Activated naive CD4-positive, alpha-beta T cell (primary cell): Measurements from ENCODE around the gene PACSIN2.
A peak's percentile ranks its signal among the peaks of the same experiment; 100 is the strongest.

Experiments used
- DNase-seq, 4 experiments: peaks; one replicate each; lab custom pipeline; 2025; lab: John Stamatoyannopoulos, UW

Gene PACSIN2

DNA sequence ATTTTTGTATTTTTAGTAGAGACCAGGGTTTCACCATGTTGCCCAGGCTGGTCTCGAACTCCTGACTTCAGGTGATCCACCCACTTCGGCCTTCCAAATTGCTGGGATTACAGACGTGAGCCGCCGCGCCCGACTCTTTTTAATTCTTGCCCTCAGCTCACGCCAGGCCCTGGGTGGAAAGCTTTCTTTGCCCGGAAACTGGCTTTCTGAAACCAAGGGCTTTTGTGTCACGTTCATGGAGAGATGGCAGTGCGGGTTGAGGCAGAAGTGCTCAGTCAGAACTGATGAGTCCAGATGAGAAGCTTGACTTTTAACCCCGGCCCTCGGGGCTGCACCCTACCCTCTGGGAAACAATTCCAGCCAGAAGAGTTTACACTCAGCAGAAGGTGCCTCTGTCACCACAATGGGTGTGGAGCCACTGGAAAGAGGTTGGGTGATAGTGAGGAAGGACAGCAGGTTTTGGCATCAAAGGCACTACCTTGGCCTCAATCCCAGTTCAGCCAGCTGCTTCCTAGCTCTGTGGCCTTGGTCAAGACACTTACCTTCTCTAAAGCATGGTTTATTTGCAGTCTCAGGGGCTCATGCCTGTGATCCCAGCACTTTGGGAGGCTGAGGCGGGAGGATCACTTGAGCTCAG is 157.0 kb downstream of the PACSIN2 start:
- no peak for DNase-seq

DNA sequence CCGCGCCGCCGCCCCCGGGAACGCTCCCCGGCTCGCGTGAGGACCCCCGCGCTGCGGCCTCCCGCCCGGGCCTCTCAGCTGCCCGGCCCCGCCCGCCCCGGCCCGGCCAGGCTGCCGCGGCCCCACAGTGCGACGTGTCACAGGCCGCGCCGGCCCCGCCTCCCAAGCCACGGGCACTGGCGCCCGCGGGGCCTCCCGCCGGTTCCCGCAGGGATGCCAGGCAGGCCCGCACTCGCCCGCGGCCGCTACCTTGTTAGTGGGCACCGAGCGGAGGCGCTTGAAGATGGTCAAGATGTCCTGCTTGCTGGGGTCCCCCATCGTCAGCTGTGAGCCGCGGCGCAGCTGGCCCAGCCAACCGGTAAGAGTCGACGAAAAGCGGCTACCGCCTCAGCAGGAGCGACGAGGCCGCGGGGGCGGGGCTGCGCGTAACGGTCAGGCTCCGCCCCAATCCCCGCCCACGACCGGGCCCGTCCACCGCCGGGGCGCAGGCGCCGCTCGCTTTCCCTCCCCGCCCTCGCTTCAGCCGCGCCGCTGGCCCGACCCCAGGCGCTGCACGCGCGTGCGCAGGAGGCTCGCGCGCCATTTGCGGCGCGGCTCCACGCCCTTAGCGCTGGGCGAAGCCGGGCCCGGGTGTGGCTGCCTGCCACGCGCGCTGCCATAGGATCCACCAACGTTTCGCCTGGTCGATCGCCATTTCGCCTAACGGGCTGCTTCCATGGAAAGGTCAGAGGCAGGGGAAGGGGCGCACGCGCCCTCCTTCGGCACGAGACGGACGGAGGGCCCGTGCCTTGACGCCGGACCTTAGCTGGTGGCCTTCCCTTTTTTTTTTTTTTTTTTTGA is 157.9 kb downstream of the PACSIN2 start, which contains the start of gene ARFGAP3:
Gene ARFGAP3 (minus strand): TSS at position 409 of the 840 bp plus-strand sequence. CDS start 91 bp downstream, at position 318.
- peak; percentile 73 to 95 (median 88) for DNase-seq

DNA sequence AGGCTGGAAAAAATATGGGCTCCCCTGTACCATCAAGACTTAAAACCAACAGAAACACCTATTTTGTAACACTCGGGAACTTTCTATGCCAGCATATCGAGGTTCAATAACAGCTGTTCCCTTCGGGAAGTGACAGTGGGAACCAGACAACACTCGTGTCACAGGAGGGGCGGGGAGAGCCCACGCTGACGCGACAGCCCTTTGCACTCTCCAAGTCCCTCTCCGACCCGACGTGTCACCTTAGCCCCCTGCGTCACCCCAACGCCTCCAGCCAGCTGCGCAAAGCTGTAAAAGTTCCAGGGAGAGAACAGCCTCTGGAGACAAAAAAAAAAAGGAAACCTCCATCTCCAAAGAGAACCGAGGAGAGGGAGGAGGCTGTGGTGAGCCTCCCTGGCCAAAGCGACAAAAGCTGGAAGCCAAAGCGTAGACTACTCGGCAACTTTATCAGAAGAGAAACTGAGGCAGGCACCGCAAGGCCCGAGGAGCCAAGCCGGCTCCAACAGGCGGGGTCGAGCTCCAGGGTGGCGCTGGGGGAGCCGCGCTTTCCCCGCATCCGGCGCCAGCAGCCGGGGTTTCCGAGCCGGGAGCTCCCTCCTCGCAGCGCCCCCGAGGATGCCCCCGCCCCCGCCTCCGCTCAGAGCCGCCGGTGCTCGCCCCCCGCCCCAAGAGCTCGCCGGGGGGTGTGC is 158.6 kb downstream of the PACSIN2 start:
- peak in 3 of 4 experiments; percentile 23 to 66 (median 40) for DNase-seq

DNA sequence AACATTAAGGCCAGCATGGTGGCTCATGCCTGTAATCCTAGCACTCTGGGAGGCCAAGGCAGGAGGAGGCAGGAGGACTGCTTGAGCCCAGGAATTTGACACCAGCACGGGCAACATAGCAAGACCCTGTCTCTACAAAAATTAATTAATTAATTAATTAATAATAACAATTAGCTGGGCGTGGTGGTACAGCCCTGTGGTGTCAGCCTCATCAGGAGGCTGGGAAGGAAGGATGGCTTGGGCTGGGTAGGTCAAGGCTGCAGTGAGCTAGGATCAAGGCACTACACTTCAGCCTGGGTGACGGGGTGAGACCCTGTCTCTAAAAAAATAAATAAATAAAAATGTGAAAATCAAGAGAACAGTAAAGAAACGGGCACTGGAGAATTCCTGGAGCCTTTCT is 159.2 kb downstream of the PACSIN2 start:
- DNase-seq, result no peak

DNA sequence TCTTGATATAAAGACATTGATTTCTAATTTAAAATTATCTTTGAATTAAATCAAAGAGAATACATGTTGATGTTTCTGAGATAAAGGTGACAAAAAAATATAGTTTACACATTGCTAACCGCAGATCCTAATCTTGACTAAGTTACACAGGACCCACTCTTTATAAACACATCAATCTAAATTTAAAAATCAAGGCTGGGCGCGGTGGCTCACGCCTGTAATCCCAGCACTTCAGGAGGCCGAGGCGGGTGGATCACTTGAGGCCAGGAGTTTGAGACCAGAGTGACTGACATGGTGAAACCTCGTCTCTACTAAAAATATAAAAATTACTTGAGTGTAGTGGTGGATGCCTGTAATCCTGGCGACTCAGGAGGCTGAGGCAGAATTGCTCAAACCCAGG is 159.7 kb downstream of the PACSIN2 start:
- no peak for DNase-seq

DNA sequence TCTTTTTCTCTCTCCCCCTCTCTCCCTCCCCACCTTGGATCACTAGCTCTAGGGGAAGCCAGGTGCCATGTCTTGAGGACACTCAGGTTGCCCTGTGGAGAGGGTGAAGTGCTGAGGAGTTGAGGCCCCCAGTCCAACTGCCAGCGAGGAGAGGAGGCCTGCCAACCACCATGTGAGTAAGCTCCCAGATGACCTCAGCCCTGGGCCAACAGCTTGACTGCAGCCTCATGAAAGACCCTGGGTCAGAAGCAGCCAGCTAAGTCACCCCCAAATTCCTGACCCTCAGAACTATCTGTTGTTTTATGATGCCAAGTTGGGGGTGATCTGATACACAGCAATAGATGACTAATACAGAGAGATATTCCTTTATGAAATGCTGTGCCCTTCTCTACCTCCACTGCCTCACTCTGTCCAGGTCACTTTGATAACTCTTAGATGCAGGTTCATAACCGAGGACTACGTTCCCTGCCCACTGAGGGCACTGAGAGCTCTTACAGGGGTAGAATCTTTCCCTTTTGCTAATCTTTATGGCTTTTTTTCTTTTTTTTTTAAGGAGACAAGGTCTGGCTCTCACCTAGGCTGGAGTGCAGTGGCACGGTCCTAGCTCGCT is 165.9 kb downstream of the PACSIN2 start:
- no peak for DNase-seq

DNA sequence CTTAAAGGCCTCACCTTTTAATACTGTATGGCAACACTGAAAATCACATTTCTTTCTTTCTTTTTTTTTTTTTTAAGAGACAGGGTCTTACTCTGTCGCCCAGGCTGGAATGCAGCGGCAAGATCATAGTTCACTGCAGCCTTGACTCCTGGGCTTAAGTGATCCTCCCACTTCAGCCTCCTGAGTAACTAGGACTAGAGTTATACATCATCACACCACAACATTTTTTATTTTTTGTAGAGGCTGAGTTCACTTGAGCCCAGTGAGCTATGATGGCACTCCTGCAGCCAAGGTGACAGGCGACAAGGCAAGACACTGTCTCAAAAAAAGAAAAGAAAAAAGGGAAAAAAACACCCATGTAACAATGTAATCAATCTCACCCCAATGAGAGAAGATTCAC is 167.8 kb downstream of the PACSIN2 start:
- no peak for DNase-seq

DNA sequence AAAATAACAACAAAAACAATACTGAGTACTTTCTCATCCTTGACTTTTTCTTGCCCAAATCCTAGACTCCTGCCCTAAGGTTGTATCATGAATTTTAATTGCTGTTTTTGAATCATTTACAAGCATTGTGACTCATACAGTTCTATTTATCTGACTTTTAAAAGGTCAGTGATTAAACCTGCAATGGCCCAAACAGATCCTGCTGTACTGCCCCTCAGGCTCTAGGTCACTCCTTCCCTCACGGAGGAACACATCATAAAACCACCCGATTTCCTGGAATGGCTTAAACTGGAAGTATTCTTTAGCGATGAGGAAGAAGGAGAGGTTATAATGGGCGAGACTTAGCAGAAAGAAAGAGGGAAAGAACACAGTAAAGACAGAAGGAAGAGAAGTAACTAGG is 170.2 kb downstream of the PACSIN2 start:
- no peak for DNase-seq

DNA sequence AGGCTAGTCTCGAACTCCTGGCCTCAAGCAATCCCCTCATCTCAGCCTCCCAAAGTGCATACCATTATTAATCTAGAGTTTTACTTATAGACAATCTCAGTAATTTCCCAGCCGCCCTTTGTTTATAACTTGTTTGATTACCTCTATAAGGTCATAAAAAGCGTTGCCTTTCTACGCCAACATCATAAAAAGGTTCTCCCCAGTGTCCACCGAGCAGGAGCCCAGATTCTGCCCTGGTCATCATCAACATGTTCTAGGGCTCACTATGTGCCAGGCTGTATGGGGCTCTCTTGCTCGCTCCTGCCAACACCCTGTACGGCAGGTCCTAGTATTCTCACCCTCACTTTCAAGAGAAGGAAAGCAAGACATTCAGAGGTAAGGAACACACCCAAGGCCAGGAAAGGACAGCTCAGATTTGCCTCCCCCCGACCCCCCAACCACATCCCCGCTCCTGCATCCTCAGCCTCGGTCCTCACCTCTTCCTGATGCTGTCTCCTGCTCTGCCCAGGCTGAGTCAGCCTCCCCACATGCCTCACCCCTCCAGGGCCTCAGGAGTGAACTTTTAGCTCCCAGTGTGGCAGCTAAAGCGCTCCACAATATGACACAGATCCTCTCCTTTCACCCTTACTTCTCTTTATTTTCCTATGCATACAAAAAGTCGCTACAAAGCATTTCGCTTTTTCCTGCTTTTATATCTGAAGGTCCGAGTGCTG is 172.1 kb downstream of the PACSIN2 start:
- DNase-seq, result no peak

DNA sequence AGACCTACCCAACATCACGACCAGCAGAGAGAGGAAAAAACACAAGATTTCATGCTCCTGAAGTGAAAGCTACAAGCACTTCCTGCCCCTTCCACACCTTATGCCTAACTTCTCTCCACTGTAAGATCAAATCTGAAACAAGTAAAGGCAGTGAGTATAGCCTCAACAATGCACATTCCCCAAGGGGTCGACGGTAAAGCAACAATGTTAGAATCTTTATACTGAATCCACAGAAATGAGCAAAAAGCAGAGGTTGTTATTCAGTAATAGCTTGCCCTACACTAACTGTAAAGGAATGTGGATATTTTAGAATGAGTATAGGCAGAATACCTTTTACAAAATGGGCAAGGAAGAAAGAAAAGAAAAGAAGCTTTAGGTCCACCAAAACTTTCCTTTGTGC is 173.5 kb downstream of the PACSIN2 start:
- no peak for DNase-seq

DNA sequence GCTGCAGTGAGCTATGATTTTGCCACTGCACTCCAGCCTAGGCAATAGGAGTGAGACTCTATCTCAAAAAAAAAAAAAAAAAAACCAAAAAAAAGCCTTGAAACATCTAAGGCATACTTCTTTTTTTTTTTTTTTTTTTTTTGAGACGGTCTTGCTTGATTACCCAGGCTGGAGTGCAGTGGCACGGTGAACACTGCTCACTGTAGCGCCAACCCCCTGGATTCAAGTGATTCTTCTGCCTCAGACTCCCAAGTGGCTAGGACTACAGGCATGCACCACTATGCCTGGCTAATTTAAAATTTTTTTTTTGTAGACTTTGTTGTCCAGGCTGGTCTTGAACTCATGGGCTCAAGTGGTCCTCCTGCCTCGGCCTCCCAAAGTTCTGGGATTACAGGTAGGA is 177.4 kb downstream of the PACSIN2 start:
- DNase-seq, result no peak

DNA sequence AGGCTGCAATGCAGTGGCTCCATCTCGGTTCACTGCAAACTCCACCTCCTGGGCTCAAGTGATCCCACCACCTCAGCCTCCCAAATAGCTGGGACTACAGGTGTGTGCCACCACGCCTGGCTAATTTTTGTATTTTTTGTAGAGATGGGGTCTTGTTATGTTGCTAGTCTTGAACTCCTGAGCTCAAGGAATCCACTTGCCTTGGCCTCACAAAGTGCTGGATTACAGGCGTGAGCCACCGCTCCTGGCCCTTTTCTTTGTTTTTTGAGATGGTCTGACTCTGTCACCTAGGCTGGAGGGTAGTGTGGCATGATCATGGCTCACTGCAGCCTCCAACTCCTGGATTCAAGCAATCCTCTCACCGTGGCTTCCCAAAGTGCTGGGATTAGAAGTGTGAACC is 178.9 kb downstream of the PACSIN2 start:
- DNase-seq, result no peak

DNA sequence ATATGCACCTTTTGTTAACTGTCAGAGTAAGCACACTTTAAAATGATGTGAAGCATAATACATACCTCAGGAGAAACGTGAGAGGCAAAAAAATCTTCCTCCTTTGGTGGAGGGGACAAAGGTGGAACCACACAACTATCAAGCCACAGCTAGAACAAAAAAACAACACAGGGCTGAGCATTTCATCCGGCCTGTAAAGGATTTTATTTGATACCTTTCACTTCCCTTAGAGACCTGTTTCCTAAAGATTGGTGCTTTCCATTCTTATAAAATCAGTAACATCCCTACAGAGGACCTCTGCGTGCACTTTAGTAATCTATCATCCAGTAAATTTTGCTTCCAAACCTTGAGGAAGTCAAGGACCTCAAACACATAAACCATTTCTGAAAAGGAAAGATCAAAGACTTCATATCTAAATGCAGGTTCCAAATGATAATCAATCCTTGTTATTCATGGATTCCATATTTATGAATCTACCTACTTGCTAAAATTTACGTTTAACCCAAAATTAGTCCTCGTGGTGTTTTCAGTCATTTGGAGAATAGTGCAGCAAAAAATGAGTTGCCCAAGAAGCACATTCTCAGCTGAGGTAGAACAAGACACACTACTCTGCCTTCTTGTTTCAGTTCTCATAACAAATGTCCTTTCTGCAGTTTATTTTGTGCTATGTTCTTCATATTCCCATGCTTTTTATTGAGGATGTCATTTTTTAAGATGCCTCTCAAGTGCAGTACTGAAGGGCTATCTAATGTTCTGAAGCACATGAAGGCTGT is 180.6 kb downstream of the PACSIN2 start:
- no peak for DNase-seq

DNA sequence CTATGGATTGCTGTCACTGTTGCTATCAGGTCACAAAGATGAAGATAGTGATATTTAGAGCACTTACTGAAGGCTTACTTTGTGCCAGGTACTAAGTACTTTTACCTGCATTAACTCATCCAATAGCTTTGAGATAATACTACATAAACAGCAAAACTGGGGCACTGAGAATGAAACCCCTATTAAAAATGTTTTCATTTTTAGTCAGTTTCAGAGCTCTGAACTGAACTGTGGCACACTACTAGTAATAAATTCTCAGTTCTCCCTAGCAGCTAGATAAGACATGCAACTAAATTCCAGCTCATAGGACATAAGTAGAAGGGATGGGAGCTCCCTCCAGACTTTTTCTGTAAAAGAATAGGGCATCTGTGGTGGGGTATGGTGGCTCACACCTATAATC is 181.8 kb downstream of the PACSIN2 start:
- no peak for DNase-seq

DNA sequence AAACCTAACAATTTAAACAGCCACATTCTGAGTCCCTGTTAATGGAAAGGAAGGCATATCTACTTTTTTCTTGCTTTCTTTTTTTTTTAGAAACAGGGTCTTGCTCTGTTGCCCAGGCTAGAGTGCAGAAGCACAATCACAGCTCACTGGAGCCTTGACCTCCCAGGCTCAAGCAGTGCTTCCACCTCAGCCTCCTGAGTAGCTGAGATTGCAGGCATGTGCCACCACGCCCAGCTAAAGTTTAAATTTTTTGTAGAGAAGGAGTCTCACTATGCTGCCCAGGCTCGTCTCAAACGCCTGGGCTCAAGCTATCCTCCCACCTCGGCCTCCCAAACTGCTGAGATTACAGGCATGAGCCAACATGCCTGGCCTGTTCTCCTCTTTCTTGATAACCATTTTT is 183.2 kb downstream of the PACSIN2 start:
- no peak for DNase-seq

DNA sequence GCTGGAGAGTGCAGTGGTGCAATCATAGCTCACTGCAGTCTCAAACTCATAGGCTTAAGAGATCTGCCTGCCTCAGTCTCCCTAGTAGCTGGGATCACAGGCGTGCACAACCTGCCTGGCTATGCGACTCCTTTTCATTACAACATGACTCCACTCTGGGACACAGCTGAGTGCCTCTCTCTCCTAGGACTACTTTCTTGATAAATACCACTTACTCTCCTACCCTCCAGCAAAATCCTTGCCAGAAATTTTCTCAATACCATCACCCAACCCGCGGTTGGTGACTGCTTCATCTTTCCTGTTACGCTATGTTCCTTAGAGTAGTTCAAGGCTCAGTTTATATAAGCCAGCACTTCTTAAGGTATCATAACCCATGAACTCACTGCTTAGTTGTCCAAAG is 184.8 kb downstream of the PACSIN2 start:
- DNase-seq, result no peak

DNA sequence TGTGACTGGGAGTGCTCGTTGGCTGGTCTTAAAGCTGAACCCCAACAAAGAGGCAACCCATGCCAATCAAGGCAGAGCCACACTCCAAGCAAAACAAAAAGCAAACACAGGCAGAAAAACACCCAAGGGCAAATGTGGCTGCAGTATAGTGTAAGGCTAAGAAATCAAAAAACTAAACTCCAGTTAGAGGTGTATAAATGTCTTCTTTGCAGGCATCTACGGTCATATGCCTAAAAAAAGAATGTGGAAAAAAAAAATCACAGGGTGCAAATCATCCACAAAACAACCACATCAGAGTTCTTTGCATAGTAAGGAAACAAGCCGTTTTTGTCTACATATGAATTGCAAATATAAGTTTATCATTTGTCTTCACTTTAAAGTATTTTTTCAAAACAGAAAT is 185.6 kb downstream of the PACSIN2 start:
- DNase-seq, result no peak

DNA sequence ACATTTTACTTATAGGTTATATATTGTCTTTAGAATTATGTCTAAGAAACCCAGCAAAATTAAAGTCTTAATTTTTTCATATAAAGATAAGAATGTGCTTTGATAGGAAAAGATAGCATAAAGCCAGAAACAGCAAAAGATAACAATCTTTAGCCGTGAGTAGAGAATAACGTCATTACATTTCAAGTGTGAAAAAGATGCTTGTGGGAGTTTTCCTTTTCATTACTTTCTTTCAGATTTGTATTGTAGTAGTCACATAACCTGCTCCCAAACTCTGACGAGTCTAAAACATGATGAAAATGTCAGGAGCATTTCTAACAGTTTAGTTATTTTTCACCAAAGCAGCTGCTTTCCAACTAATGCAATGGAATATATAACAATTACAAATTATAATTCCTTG is 189.2 kb downstream of the PACSIN2 start:
- no peak for DNase-seq

DNA sequence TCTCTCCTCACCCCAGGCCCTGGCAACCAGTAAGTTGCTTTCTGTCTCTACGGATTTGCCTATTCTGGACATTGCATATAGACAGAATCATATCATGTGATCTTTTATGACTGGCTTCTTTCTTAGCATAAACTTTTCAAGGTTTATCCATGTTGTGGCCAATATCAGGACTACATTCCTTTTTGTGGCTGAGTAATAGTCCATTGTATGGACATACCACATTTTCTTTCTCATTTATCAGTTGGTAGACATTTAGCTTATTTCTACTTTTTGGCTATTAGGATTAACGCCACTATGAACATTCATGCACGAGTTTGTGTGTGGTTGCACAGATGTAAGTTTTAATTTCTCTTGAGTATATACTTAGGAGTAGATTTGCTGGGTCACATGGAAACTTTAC is 193.6 kb downstream of the PACSIN2 start:
- DNase-seq, result no peak

DNA sequence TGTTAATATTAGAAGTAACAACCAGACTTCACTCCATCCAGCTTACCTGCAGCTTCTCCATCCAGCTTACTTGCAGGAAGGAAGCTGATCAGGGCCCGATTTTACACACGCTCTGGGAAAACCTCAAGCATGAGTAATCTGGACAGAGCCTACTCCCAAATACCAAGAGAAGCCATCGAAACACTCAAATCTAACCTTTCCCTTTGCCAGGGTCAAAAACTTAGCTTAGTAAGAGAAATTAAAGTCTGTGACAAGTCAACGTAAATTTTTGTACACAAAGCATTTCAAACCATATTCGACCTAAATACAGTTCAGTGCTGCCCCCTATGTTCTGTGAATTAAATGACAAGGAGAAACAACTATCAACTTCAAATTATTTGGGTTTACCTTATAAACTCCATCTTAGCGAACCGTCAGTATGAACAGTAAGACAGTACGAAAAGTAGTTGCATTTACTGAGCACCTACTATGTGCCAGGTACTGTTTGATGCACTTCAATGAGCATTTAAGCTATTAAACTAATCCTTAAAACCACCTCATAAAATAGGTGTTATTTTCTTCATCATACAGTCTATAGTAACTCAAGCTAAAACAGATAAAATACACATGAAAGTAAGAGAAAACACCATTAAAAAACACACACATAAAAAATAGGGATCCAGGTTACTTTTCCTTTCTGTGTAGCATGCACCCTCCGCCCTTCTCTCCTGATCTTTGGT is 194.7 kb downstream of the PACSIN2 start:
- DNase-seq, result no peak
